H1 (cell line): ENCODE measurements around the gene ZNF132. TPM values are rescaled to one million over a fixed set of nuclear protein-coding genes. Genes with fewer than 3 reads are reported as not detected.

Experiments used
- CTCF ChIA-PET: fragments of 300-600 bp; sonication (Branson Sonifier 250); formaldehyde crosslinking; loops from one replicate; lab custom pipeline; 2021; ENCODE audit not compliant: partially characterized antibody; lab: Charles Lee
- POLR2A ChIA-PET: fragments of 300-600 bp; sonication (Branson Sonifier 250); formaldehyde crosslinking; loops from one replicate; lab custom pipeline; 2021; ENCODE audit warnings: inconsistent platforms; ENCODE audit not compliant: partially characterized antibody; lab: Charles Lee
- DNase-seq, 2 experiments: peaks; one replicate each; pipeline versions ENCODE4 v3.0.0 to v3.0.0-alpha.2; 2010 to 2022; ENCODE audit warnings: low spot score in 2 of 2, low read depth in 1 of 2, mixed read lengths in 1 of 2
- FAIRE-seq: peaks from 2 replicates; lab custom pipeline; 2011; peaks lifted over from hg19 to GRCh38; lab: Jason Lieb, UNC
- H2AFZ ChIP-seq: 2 replicates; pipeline ENCODE4 v1.8.1; 2012; ENCODE audit warnings: low read length, inconsistent platforms
- H2AK5ac ChIP-seq: 2 replicates; pipeline ENCODE4 v1.6.1; 2013; ENCODE audit warnings: low read depth, low read length
- H2BK120ac ChIP-seq: replicated peaks from 2 replicates; pipeline ENCODE3; 2013; ENCODE audit warnings: low read depth, low read length, inconsistent platforms
- H2BK12ac ChIP-seq: 2 replicates; pipeline ENCODE4 v1.6.1; 2013; ENCODE audit warnings: low read depth, low read length
- H2BK15ac ChIP-seq: 2 replicates; pipeline ENCODE4 v1.6.1; 2013; ENCODE audit warnings: low read length
- H2BK20ac ChIP-seq: 2 replicates; pipeline ENCODE4 v1.6.1; 2013; ENCODE audit warnings: low read length
- H2BK5ac ChIP-seq: 2 replicates; pipeline ENCODE4 v1.6.1; 2013; ENCODE audit warnings: low read depth, low read length
- H3K14ac ChIP-seq: 2 replicates; pipeline ENCODE4 v1.6.1; 2013; ENCODE audit warnings: inconsistent platforms; ENCODE audit not compliant: insufficient read length
- H3K18ac ChIP-seq: 2 replicates; pipeline ENCODE4 v1.6.1; 2013; ENCODE audit warnings: low read length; ENCODE audit errors: extremely low read depth
- H3K23ac ChIP-seq: 2 replicates; pipeline ENCODE4 v1.6.1; 2013; ENCODE audit warnings: inconsistent platforms; ENCODE audit not compliant: insufficient read length
- H3K23me2 ChIP-seq: 2 replicates; pipeline ENCODE4 v1.6.1; 2013; ENCODE audit warnings: low read depth, low read length
- H3K27ac ChIP-seq: 2 replicates; pipeline ENCODE4 v1.6.1; 2011; ENCODE audit warnings: low read depth, low read length, inconsistent platforms
- H3K27me3 ChIP-seq, 4 experiments: replicated peaks in 1 of 4; 1 replicate in 1 of 4; 2 replicates in 3 of 4; pipeline versions ENCODE4 v1.6.1 to v1.8.1; 2011 to 2013; ENCODE audit warnings: low read length in 3 of 4, mild to moderate bottlenecking in 3 of 4, inconsistent platforms in 2 of 4, mixed read lengths in 2 of 4, moderate library complexity in 1 of 4; ENCODE audit not compliant: control insufficient read depth in 3 of 4, insufficient read depth in 3 of 4; ENCODE audit errors: extremely low read depth in 1 of 4
- H3K36me3 ChIP-seq, 4 experiments: 2 replicates each; pipeline versions ENCODE4 v1.6.1 to v1.8.1; 2011 to 2013; ENCODE audit warnings: mild to moderate bottlenecking in 4 of 4, low read length in 3 of 4, moderate library complexity in 2 of 4, control low read depth in 1 of 4, inconsistent platforms in 1 of 4; ENCODE audit not compliant: insufficient read depth in 4 of 4, control insufficient read depth in 2 of 4
- H3K4ac ChIP-seq: replicated peaks from 2 replicates; pipeline ENCODE3; 2013; ENCODE audit warnings: low read length, low read depth, mixed read lengths, inconsistent platforms; ENCODE audit not compliant: insufficient read length
- H3K4me1 ChIP-seq, 4 experiments: replicated peaks in 1 of 4; 1 replicate in 1 of 4; 2 replicates in 3 of 4; pipeline versions ENCODE4 v1.6.1 to v1.8.1; 2011 to 2013; ENCODE audit warnings: low read length in 3 of 4, inconsistent platforms in 2 of 4, mixed read lengths in 1 of 4; ENCODE audit not compliant: insufficient read depth in 4 of 4, control insufficient read depth in 3 of 4
- H3K4me2 ChIP-seq, 2 experiments: 2 replicates each; pipeline versions ENCODE4 v1.6.1 to v1.8.1; 2011 to 2013; ENCODE audit warnings: low read depth in 2 of 2, low read length in 2 of 2, control low read depth in 1 of 2, inconsistent platforms in 1 of 2, mild to moderate bottlenecking in 1 of 2; ENCODE audit not compliant: insufficient read depth in 1 of 2
- H3K4me3 ChIP-seq, 4 experiments: fragments of 200-600, 300-600 bp in 1 of 4; sonication (generic), shearing (Covaris generic), sonication (Bioruptor Twin) in 1 of 4; 2 replicates each; pipeline versions ENCODE4 v1.5.1 to v1.8.1; 2011 to 2016; ENCODE audit warnings: low read length in 4 of 4, low read depth in 3 of 4, control low read depth in 2 of 4, inconsistent platforms in 2 of 4, mild to moderate bottlenecking in 2 of 4, mixed read lengths in 1 of 4, moderate library complexity in 1 of 4; ENCODE audit not compliant: insufficient read depth in 2 of 4; ENCODE audit errors: extremely low read depth in 1 of 4
- H3K56ac ChIP-seq: replicated peaks from 2 replicates; pipeline ENCODE3; 2013; ENCODE audit warnings: low read depth, mild to moderate bottlenecking, mixed read lengths, low read length, inconsistent platforms; ENCODE audit not compliant: insufficient read length
- H3K79me1 ChIP-seq: 2 replicates; pipeline ENCODE4 v1.6.1; 2013; ENCODE audit warnings: low read depth, low read length, control low read depth
- H3K79me2 ChIP-seq, 2 experiments: 2 replicates each; pipeline versions ENCODE4 v1.6.1 to v1.8.1; 2012 to 2013; ENCODE audit warnings: low read length in 2 of 2, mild to moderate bottlenecking in 2 of 2, inconsistent platforms in 1 of 2; ENCODE audit not compliant: insufficient read depth in 2 of 2, control insufficient read depth in 1 of 2
- H3K9ac ChIP-seq, 4 experiments: replicated peaks in 1 of 4; 1 replicate in 1 of 4; 2 replicates in 3 of 4; pipeline versions ENCODE4 v1.6.1 to v1.8.1; 2011 to 2013; ENCODE audit warnings: low read depth in 3 of 4, low read length in 3 of 4, control low read depth in 2 of 4, mild to moderate bottlenecking in 2 of 4, moderate library complexity in 2 of 4, inconsistent platforms in 1 of 4; ENCODE audit errors: extremely low read depth in 1 of 4
- H3K9me3 ChIP-seq, 2 experiments: 2 replicates each; pipeline versions ENCODE4 v1.6.1 to v1.8.1; 2012 to 2013; ENCODE audit warnings: mild to moderate bottlenecking in 2 of 2, moderate library complexity in 2 of 2, control low read depth in 1 of 2, inconsistent platforms in 1 of 2, low read depth in 1 of 2, low read length in 1 of 2, mixed read lengths in 1 of 2; ENCODE audit not compliant: insufficient read depth in 2 of 2
- H4K20me1 ChIP-seq, 2 experiments: replicated peaks in 1 of 2; 2 replicates each; pipeline versions ENCODE3 to v1.8.1; 2011 to 2013; ENCODE audit warnings: inconsistent platforms in 2 of 2, low read length in 2 of 2, mild to moderate bottlenecking in 1 of 2; ENCODE audit not compliant: insufficient read depth in 2 of 2, control insufficient read depth in 1 of 2
- H4K5ac ChIP-seq: 2 replicates; pipeline ENCODE4 v1.6.1; 2013; ENCODE audit warnings: low read length, low read depth, mixed read lengths, inconsistent platforms; ENCODE audit not compliant: insufficient read length
- H4K8ac ChIP-seq: 2 replicates; pipeline ENCODE4 v1.8.0; 2013; ENCODE audit warnings: mild to moderate bottlenecking, moderate library complexity, low read length, inconsistent platforms; ENCODE audit not compliant: insufficient read depth; ENCODE audit errors: extremely low read depth
- H4K91ac ChIP-seq: replicated peaks from 2 replicates; pipeline ENCODE3; 2013; ENCODE audit warnings: low read length, mixed read lengths, inconsistent platforms; ENCODE audit not compliant: insufficient read length
- BCL11A ChIP-seq, 2 experiments: IDR thresholded peaks; one replicate each; pipeline ENCODE4 v1.6.1; 2011; ENCODE audit warnings: low read depth in 2 of 2, low read length in 2 of 2, mild to moderate bottlenecking in 2 of 2
- CBX8 ChIP-seq: fragments of 300-800, 300-1000 bp; sonication (generic); IDR thresholded peaks from 2 replicates; pipeline ENCODE4 v1.7.1; 2016; ENCODE audit warnings: low read depth, low read length, borderline replicate concordance
- EGR1 ChIP-seq: IDR thresholded peaks from 2 replicates; pipeline ENCODE4 v1.6.1; 2011; ENCODE audit warnings: low read depth, low read length, borderline replicate concordance
- GABPA ChIP-seq: IDR thresholded peaks from 2 replicates; pipeline ENCODE4 v1.6.1; 2011; ENCODE audit warnings: mild to moderate bottlenecking, low read length, moderate library complexity, borderline replicate concordance; ENCODE audit not compliant: insufficient read depth
- KDM5A ChIP-seq: fragments of 200-600 bp; IDR thresholded peaks from 2 replicates; pipeline ENCODE4 v1.7.1; 2012; ENCODE audit warnings: mild to moderate bottlenecking, low read length, inconsistent platforms, mixed read lengths
- MAX ChIP-seq: IDR thresholded peaks from 2 replicates; pipeline ENCODE4 v1.6.1; 2012; ENCODE audit warnings: inconsistent platforms
- RFX5 ChIP-seq: IDR thresholded peaks from 2 replicates; pipeline ENCODE4 v1.6.1; 2011; ENCODE audit warnings: low read depth, low read length, improper control_type of control experiment, borderline replicate concordance
- RNF2 ChIP-seq: fragments of 200-900, 300-1000 bp; sonication (generic); IDR thresholded peaks from 2 replicates; pipeline ENCODE4 v1.7.1; 2016; ENCODE audit warnings: borderline replicate concordance, low read depth, mild to moderate bottlenecking, antibody characterized with exemption, low read length; ENCODE audit not compliant: poor library complexity, severe bottlenecking; ENCODE audit errors: missing control alignments
- SIN3A ChIP-seq, 2 experiments: IDR thresholded peaks in 1 of 2; conservative IDR thresholded peaks in 1 of 2; 2 replicates each; pipeline ENCODE4 v1.6.1; 2011 to 2012; ENCODE audit warnings: low read length in 2 of 2, improper control_type of control experiment in 1 of 2, low read depth in 1 of 2, mild to moderate bottlenecking in 1 of 2
- SP1 ChIP-seq: IDR thresholded peaks from 2 replicates; pipeline ENCODE4 v1.6.1; 2011; ENCODE audit warnings: low read depth, low read length
- SP2 ChIP-seq: IDR thresholded peaks from 2 replicates; pipeline ENCODE4 v1.6.1; 2012; ENCODE audit warnings: mild to moderate bottlenecking, low read length, inconsistent platforms
- SUZ12 ChIP-seq: fragments of 200-600 bp; sonication (generic); IDR thresholded peaks from 2 replicates; pipeline ENCODE4 v1.6.1; 2012; ENCODE audit warnings: mild to moderate bottlenecking, inconsistent platforms, low read length, moderate library complexity, mixed read lengths
- TEAD4 ChIP-seq: IDR thresholded peaks from 2 replicates; pipeline ENCODE4 v1.6.1; 2012; ENCODE audit warnings: low read depth, low read length, inconsistent platforms, mixed read lengths
- polyA plus RNA-seq, 7 experiments: library from polyadenylated mRNA; depleted of rRNA in 3 of 7; stranded (reverse) in 5 of 7; unstranded in 2 of 7; fragments of >200 nt in 5 of 7; fragments of 200-250 nt in 2 of 7; gene quantifications; 1 replicate in 5 of 7; 2 replicates in 1 of 7; 4 replicates in 1 of 7; pipeline versions ENCODE4 v1.2.1 to v1.2.3, GENCODE V29; 2011 to 2013; ENCODE audit warnings: missing spikeins in 2 of 7, mixed read lengths in 2 of 7
- total RNA-seq: library from RNA; stranded (reverse); fragmentation: NEBNext Ultra II Directional; extraction: Animal tissue kit (Norgen Biotek cat#: 25700); gene quantifications from 2 replicates; pipeline ENCODE4 v1.2.1, GENCODE V29; 2021

The ZNF132 gene
- total and polyA plus RNA-seq, 2 of the 8 experiments (the other 6 are each of a cell fraction or from before 2014, with no cell fraction given): 0.89 to 1.9 TPM

- CTCF ChIA-PET: interaction anchor here (1.0 to 1.4 kb wide), 2 partner anchors 38 to 151 kb away, joined by 3 read pairs; no protein-coding TSS in a partner anchor
- TF ChIP-seq SP2: no peak
- TF ChIP-seq KDM5A: no peak
- TF ChIP-seq SUZ12: no peak
- TF ChIP-seq RNF2: no peak
- no peak for TF ChIP-seq SIN3A (conservative IDR thresholded peaks at IDR 0.05 in 1 of 2, IDR thresholded peaks at IDR 0.05 in 1 of 2; ENCODE audit: low read depth in 1 of 2, low read length in 2 of 2)
- TF ChIP-seq BCL11A (IDR thresholded peaks at IDR 0.05; ENCODE audit: low read depth in 2 of 2, low read length in 2 of 2): no peak
- TF ChIP-seq MAX: no peak
- no peak for TF ChIP-seq TEAD4
- TF ChIP-seq RFX5: no peak
- no peak for TF ChIP-seq GABPA
- TF ChIP-seq CBX8: no peak
- no peak for TF ChIP-seq SP1
- no peak for TF ChIP-seq EGR1
- Histone ChIP-seq H3K23me2 (no peaks in the 10 kb centered on the region), H2AK5ac (no peak overlapping the region), H3K4ac (no peak overlapping the region), H3K4me2 (no peak overlapping the region), H3K4me3 (no peak overlapping the region), H4K91ac (no peak overlapping the region), H2BK15ac (no peak overlapping the region), H4K5ac (no peak overlapping the region), H4K8ac (no peak overlapping the region), H3K18ac (no peak overlapping the region), H3K9ac (no peak overlapping the region), H3K27me3 (no peaks in the 10 kb centered on the region), H2BK12ac (no peak overlapping the region), H2BK5ac (no peak overlapping the region), H2BK20ac (no peak overlapping the region), H3K4me1 (no peaks in the 10 kb centered on the region), H3K79me2 (no peaks in the 10 kb centered on the region; a peak in 1 of 4 replicates), H3K14ac (no peak overlapping the region), H2AFZ (no peak overlapping the region), H3K9me3 (peaks cover 78 to 88% of the 10 kb centered on the region in 2 experiments), H3K79me1 (no peaks in the 10 kb centered on the region), H3K23ac (no peak overlapping the region), H3K27ac (no peak overlapping the region), H4K20me1 (no peaks in the 10 kb centered on the region), H2BK120ac (no peak overlapping the region), H3K36me3 (peaks cover 6 to 34% (median 21%) of the 10 kb centered on the region in 4 experiments; a peak in 7 of 8 replicates), H3K56ac (no peak overlapping the region)
- no peak for FAIRE-seq
- DNase-seq: no peak
- POLR2A ChIA-PET: interaction anchor here (0.8 to 1.7 kb wide), 2 partner anchors 17 to 34 kb away, joined by 3 read pairs; partner anchors contain the start of gene RNF225
Measured at GRCh38 chr19:58429745-58430144, 10.2 kb downstream of the ZNF132 start.
